Measurements from ENCODE around the gene ACACA.

ACACA gene

DNA sequence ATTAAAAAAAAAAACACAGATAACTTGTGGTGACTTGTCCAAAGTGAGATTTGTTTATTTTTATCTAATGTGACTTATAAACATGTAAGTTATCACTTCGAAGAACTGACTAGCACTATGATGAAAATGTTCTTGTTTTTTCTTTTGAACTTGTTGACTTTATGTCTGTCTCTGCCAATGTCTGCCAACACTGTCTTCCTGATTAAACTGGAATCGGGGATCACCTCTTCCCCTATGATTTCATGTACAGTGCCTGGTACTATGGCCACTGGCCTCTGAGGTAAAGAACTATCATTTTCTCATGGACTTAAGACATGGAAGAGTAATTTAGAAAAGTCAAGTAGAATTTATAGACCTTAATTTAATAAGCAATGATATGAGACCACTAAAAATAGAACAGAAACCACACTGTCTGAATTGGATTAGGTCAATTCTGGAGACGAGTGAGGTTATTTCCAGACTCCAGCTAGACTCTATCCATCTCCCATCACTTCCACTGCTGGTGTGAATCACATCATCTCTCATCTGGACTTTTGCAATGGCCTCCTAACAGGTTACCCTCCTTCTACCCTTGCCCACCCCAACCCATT is 22.0 kb downstream of the ACACA start:
- TF ChIP-seq, protein P1, sequence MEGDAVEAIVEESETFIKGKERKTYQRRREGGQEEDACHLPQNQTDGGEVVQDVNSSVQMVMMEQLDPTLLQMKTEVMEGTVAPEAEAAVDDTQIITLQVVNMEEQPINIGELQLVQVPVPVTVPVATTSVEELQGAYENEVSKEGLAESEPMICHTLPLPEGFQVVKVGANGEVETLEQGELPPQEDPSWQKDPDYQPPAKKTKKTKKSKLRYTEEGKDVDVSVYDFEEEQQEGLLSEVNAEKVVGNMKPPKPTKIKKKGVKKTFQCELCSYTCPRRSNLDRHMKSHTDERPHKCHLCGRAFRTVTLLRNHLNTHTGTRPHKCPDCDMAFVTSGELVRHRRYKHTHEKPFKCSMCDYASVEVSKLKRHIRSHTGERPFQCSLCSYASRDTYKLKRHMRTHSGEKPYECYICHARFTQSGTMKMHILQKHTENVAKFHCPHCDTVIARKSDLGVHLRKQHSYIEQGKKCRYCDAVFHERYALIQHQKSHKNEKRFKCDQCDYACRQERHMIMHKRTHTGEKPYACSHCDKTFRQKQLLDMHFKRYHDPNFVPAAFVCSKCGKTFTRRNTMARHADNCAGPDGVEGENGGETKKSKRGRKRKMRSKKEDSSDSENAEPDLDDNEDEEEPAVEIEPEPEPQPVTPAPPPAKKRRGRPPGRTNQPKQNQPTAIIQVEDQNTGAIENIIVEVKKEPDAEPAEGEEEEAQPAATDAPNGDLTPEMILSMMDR (IDR thresholded peaks at IDR 0.05), result no peak
- intact Hi-C loops (cut with DNase I; ENCODE audit: low total_unique reads), result no loop called here

DNA sequence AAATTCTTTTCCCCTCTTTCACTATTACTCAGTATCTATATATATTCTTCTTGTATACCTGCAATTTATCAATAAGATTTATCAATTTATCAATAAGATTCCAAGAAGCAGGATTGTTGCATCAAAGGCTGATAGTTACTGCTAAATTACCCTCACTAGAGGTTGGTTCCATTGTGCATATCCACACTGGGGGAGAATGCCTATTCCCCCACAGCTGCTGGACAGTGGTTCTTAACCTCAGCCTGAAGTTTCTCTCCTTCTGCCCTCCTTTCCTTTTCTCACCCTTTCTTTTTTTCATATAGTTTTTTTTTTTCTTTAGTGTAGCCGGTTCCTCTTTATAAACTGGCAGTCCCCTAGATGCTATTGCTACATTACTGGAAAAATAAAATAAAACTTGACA is 24.6 kb downstream of the ACACA start:
- no peak for DNase-seq
- H3K9me3 ChIP-seq, result no peaks in the 10 kb centered on the region
- no peaks in the 10 kb centered on the region for H3K27me3 ChIP-seq
- H3K27ac ChIP-seq, result no peak overlapping the region
- TF ChIP-seq, protein P1 (IDR thresholded peaks at IDR 0.05), result no peak
- no peaks in the 10 kb centered on the region for H3K36me3 ChIP-seq
- no peak overlapping the region for H3K4me3 ChIP-seq
- no peaks in the 10 kb centered on the region for H3K4me1 ChIP-seq
- intact Hi-C loops (cut with DNase I; ENCODE audit: low total_unique reads), result no loop called here

More for the DNA sequence above, 22.0 kb downstream of the ACACA start:
- peaks cover 0 to 4% (median 0%) of the 10 kb centered on the region in 3 donors for H3K36me3 ChIP-seq
- no peaks in the 10 kb centered on the region for H3K27me3 ChIP-seq
- DNase-seq, result no peak
- H3K9me3 ChIP-seq, result no peaks in the 10 kb centered on the region
- H3K4me3 ChIP-seq, result no peak overlapping the region
- H3K4me1 ChIP-seq, result no peaks in the 10 kb centered on the region
- H3K27ac ChIP-seq, result no peak overlapping the region

DNA sequence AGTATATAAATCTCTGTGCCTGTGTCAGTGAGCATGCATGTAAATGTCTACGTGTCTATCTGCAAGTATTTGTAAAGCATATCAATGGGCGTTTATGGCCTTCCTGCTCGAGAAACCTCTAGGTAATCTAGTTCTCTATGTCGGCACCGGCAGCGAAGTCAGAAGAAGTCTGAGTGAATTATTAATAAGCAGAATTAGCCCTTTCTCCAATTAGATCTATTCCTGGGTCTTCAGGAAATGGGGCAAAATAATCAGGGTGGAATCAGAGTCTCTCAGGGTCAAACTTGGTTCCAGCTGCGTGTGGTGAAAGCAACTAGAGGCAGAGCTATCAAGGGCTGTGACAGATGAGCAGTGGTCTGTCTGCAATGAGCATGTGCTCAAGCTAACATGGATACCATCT is 30.9 kb downstream of the ACACA start, which contains the start of gene C17orf78:
TSS of gene C17orf78 (plus strand) at position 280 of the 400 bp plus-strand sequence. CDS start at position 388, 108 bp downstream.
- Histone ChIP-seq H3K27ac (no peak within 1 kb of the TSS), H3K36me3 (no peaks in the 10 kb centered on the region), H3K4me3 (no peak within 1 kb of the TSS), H3K4me1 (no peaks in the 10 kb centered on the region), H3K9me3 (no peaks in the 10 kb centered on the region), H3K27me3 (no peaks in the 10 kb centered on the region)
- no peak for DNase-seq
- intact Hi-C loops (cut with DNase I; ENCODE audit: low total_unique reads), result no loop called here
- TF ChIP-seq, protein P1 (IDR thresholded peaks at IDR 0.05), result no peak

DNA sequence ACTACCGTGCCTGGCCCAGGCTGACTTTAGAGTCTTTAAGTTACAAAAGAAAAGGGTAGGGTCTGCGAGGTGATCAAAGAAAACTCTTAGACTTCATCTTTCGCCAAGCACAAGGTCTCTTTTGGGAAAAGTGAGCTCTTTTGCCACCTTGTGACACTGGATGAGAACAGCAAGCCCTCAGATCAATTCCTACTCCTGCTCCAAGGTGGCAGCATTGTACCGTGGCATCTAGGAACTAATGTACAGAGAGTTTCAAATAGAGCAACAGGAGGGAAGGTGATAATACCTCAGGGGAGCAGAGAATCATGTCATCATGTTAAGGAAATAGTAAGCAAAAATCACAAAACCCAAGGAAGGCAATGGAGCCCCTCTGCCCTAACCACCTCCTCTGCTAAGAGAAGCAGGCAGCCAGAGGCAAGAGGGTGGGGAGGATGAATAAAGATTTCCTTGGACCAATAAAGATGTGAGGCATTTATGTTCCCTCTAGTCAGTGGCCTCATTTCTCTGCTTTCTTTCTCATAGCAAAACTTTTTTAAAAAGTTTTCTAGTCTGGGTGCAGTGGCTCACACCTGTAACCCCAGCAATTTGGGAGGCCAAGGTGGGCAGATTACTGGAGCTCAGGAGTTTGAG is 33.0 kb downstream of the ACACA start:
- no peaks in the 10 kb centered on the region for H3K36me3 ChIP-seq
- no peak overlapping the region for H3K27ac ChIP-seq
- no peaks in the 10 kb centered on the region for H3K27me3 ChIP-seq
- peak; percentile 54 to 73 for DNase-seq
- no peak overlapping the region for H3K4me3 ChIP-seq
- TF ChIP-seq, protein P1 (IDR thresholded peaks at IDR 0.05), result peak; percentile 93 to 95
- no peaks in the 10 kb centered on the region for H3K4me1 ChIP-seq
- intact Hi-C loops (cut with DNase I; ENCODE audit: low total_unique reads), result no loop called here
- no peaks in the 10 kb centered on the region for H3K9me3 ChIP-seq

DNA sequence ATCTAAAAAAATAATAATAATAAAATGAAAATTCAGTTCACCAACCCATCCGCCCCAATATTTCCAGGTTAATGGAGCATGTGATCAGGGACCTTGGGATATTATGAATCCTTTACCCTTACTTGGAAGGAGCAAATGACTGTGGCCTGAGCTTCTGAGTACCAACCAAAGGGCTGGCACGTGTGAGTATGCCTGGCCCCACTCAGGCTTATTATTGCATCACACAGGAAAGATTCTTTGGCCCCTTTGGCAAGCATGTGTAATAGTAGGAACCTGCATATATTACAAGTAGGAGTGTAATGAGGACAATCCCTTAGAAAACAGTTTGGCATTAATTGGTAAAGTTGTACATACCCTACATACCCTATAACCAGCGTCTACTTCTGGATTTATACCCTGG is 38.1 kb downstream of the ACACA start:
- no peak overlapping the region for H3K4me3 ChIP-seq
- intact Hi-C loops (cut with DNase I; ENCODE audit: low total_unique reads), result no loop called here
- no peak overlapping the region for H3K27ac ChIP-seq
- TF ChIP-seq, protein P1 (IDR thresholded peaks at IDR 0.05), result no peak
- H3K4me1 ChIP-seq, result no peaks in the 10 kb centered on the region
- DNase-seq, result no peak
- H3K9me3 ChIP-seq, result no peaks in the 10 kb centered on the region
- H3K36me3 ChIP-seq, result no peaks in the 10 kb centered on the region
- no peaks in the 10 kb centered on the region for H3K27me3 ChIP-seq
